Non-pigmented ciliary epithelial cell (primary cell): Measurements from ENCODE around the gene GPAT2.
"Not testable (repeated sequence)": the region's sequence is repeated elsewhere in the genome, so short reads cannot be mapped to it uniquely, and the experiment has no call there.

Experiments
- DNase-seq: peaks from one replicate; pipeline ENCODE4 v3.0.0-alpha.2; 2010; ENCODE audit warnings: low read depth

GPAT2 gene, protein sequence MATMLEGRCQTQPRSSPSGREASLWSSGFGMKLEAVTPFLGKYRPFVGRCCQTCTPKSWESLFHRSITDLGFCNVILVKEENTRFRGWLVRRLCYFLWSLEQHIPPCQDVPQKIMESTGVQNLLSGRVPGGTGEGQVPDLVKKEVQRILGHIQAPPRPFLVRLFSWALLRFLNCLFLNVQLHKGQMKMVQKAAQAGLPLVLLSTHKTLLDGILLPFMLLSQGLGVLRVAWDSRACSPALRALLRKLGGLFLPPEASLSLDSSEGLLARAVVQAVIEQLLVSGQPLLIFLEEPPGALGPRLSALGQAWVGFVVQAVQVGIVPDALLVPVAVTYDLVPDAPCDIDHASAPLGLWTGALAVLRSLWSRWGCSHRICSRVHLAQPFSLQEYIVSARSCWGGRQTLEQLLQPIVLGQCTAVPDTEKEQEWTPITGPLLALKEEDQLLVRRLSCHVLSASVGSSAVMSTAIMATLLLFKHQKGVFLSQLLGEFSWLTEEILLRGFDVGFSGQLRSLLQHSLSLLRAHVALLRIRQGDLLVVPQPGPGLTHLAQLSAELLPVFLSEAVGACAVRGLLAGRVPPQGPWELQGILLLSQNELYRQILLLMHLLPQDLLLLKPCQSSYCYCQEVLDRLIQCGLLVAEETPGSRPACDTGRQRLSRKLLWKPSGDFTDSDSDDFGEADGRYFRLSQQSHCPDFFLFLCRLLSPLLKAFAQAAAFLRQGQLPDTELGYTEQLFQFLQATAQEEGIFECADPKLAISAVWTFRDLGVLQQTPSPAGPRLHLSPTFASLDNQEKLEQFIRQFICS

DNA sequence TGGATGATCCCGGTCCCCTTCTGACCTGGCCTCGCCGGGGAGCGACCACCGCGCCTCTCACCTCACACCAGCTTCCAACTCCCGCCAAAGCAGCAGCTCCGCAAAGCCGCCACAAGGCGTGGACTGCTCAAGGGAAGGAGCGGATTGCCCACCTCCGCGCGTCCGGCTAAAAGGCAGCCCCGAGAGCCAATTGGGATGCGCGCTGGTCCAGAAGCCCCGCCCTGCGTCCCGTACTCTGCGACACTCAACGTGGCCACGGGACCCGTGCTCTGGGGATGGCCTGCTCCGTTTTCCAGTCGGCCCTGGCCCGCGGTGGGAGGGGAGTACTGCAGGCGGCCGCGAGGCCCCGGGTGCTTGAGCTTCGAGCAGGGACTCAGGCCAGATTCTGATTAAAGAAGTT is at the start of gene GPAT2:
TSS of gene GPAT2 (minus strand) at position 125 of the 400 bp plus-strand sequence. CDS start 2,557 bp downstream, outside the sequence.
- not testable (repeated sequence) for DNase-seq

DNA sequence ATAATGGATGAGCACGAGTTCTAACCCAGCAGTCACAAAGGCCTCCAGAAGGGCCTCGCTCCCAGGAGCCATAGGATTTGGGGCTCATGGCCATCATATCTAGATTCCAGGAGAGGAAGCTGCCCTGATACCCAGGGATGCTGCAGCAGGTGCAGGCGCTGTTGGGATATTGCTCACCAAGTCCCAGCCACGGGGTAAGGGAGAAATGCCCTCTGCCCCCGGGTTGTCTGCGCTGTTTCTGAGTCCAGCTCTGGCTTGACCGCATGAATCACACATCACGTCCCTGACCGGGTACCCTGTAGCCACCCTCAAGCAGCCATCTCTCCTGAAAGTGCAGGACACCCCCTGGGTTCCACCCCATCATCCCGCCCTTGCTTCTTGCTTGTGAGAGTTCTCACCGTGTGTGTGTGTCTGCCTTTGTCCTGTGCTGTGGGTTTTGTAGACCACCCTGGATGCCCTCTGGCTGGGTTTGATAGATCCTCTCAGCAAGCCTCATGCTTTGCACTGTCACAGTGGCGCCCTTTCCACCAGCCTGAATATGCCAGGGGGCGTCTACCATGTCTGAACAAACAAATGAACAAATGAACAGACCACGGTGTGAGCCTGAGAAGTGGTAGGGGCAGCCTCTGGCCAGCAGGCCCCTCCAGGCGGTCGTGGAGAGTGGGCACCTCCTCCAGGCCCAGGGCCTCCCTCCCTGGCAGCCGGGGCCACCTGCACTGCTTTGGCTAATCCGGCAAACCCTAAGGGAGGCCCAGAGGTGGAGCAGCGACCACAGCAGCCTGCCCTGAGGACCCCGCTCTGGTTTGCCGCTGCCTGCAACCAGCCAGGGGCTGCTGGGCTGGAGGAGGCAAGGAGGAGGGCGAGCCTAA is 49.5 kb upstream of the GPAT2 start:
- DNase-seq: no peak

DNA sequence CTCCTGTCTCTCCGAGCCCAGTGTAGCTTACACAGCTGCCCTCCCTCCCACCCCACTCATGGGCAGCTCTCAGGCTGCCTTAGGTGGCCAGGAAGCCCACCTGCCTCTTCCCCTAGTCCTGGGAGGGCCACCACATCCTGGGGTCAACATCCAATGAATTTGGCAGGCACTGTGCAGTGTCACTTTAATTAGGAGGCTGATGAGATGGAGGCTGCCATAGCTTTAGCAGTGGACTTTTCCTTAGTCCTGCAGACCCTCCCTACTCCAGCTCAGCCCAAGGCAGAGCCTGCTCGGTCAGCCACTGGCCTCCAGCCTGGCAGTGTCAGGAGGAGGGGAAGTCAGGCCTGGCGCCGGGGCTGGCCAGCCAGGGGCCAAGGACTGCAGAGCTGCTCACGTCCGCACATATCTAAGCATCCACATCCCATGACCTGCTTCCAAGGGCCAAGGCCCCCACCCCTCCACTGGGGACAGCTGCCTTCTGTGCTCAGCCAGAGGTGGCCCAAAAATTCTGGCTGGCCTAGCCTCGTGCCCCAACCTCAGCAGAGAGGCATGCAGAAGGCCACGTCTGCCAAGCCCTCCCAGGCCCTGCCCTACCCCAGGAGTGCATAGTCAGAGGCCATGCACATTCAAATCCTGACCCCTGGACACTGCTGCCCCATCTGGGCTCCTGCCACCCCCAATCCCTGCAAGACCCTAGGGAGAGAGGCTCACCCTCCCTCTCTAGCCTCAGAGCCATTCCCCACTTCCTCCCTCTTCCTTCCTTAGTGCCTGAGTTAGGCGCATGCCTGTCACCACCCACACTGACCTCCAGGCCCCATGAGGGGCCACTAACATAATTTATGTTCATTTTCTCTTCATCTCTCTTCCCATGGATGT is 48.6 kb upstream of the GPAT2 start:
- no peak for DNase-seq

DNA sequence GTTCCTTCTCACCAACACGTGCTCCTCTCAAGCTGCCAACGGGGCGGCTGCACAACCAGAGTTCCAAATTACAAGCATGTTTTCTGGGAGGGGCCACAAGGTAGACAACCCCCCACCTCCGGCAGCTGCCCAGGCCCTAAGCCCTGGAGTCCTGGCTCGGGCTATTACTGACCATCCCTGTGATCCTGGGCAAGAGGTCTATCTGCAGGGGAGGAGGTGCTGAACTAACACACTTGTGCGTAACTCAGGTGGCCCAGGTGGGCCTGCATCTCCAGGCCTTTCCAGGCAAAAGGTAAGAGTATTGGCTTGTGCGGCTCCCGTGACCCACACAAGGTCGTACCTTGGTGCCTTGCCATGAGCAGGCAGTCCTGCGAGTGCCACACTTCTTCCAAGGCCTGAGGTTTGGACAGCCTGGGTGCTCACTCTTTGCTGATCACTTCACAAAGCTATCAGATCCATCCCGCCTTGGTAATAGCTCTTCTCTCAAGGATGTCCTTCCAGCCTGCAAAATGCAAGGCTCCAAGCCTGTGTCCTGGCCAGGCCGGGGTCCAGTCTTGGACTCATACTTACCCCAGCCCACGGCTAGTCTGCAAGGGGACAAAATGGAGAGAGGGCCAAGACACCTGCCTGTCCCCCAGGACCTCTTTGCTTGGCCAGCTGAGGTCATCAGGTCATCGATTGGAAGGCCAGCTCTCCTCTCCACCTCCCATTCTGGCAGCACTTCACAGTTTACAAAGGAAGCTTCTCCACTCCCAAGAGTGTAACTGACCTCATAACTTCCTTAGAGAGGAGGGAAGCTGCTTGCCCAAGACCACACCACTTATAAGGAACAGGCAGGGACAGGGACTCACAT is 47.7 kb upstream of the GPAT2 start:
- no peak for DNase-seq

DNA sequence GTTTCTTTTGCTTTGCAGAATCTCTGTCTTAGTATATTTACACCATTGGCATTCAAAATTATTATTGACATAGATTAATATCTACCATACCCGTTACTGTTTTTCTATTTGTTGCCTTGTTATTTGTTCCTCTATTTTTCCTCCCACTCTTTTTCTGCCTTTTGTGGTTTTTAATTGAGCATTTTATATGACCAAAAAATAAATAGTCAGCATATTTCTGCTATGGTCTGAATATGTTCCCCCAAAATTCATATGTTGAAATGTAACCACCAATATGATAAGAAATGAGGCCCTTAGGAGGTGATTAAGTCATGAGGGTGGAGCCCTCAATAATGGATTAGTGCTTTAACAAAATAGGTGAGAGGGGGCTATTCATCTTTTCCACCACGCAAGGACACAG is 46.3 kb upstream of the GPAT2 start:
- DNase-seq: no peak

DNA sequence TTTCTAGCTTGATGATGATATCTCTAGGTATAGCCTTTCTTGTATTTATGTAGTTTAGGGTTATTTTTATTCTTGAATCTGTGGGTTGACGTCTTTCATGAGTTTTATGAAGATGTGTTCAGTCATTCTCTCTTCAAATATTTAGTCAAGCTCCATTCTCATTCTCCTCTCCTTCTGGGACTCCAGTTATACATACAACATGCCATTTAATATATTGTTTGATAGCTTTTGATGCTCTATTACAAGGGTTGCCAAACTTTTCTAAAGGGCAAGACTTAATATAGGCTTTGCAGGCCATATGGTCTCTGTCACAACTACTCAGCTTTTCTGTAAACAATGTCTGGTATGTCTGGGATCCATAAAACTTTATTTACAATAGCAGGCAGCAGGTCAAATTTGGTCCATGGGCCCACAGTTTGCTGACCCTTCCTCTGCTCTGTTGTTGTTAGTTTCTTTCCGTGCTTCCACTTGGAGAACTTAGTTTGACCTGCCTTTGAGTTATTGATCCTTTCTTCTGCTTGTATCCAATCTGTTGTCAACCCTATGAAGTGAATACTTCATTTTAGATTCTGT is 40.6 kb upstream of the GPAT2 start:
- no peak for DNase-seq

DNA sequence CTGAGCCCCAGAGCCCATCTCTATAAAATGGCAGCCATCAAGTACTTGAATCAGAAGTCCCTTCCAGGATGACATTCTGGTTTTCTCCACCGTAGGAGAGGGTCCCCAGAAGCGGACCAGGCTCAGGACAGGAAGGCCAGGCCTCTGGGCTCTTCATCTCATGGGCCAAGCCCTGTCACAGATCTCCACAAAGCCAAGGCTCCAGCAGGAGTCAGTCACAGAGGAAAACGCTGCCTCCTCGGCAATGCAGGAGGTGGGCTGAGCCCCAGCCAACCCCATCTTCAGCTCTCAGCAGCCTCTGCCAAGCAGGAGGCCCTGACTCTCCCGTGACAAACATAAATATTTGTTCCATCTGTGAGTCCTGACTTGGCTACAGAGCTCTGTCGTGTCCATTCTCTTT is 39.4 kb upstream of the GPAT2 start:
- no peak for DNase-seq

DNA sequence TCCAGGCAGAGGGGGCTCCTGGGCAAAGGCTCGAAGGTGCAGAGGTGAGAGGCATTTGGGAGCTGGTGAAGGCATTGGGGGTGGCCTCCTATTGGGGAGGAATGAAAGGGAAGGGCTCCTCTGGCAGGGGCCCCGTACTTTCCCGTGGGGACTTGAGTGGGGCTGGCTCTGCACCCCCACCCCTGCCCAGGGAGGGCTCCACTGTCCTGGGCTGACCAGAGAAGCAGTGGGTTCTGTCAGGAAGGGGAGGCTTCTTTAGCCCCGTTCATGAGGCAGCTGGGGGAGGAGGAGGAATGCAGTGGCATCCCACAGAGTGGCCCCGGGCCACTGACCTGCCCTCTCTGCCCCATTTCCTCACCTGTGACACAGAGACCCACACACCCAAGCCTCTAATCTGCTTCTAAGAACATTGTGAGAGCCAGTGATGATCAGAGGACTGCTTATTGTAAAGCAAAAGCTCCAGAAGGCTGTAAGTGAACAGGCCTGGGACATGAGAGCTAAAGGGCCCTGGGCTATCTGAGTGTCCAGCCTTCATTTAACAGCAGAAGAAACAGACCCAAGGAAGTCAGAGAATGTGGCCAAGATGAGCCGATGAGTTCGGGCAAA is 38.6 kb upstream of the GPAT2 start:
- no peak for DNase-seq

DNA sequence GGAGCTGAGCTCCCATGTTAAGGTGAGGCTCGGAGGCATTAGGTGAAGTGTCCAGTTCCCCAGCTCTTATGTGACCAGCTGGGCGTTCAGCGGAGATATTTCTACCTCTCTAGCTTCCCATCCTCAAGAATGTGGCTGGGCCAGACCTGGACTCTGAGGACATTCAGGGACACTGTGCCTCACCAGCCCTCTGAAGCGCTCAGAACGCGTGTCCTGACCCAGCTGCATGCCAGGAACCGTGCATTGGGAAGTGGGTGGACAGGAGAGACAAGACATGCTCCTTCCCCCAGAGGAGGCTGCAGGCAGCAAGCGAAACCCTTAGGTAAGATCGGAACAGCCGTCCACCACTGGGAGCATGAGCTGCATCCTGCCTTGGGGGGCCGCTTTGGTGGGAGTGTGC is 38.0 kb upstream of the GPAT2 start:
- no peak for DNase-seq

DNA sequence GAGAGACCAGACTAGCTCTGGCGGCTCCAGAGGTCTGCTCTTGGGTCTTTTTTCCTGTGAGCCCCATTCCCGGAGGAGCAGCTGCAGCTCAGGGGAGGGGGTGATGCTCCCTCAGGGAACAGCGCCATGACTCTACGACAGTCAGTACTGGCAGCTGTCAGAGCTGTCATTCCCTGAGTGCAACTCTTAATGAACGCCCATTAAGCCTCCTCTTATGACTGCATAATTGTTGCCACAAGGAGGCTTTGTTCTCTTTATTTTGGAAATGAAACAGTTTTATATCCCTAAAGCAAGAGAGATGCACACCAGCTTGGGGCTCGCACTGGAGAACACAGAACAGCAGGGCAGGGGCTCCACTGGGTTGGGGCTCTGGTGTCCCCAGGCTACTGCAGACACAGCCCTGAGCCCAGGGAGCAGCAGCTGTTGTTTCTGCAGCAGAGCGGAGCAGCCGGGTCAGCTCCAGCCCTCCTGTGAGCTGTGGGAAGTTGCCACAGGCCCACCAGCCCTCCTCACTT is 37.3 kb upstream of the GPAT2 start:
- not testable (repeated sequence) for DNase-seq

DNA sequence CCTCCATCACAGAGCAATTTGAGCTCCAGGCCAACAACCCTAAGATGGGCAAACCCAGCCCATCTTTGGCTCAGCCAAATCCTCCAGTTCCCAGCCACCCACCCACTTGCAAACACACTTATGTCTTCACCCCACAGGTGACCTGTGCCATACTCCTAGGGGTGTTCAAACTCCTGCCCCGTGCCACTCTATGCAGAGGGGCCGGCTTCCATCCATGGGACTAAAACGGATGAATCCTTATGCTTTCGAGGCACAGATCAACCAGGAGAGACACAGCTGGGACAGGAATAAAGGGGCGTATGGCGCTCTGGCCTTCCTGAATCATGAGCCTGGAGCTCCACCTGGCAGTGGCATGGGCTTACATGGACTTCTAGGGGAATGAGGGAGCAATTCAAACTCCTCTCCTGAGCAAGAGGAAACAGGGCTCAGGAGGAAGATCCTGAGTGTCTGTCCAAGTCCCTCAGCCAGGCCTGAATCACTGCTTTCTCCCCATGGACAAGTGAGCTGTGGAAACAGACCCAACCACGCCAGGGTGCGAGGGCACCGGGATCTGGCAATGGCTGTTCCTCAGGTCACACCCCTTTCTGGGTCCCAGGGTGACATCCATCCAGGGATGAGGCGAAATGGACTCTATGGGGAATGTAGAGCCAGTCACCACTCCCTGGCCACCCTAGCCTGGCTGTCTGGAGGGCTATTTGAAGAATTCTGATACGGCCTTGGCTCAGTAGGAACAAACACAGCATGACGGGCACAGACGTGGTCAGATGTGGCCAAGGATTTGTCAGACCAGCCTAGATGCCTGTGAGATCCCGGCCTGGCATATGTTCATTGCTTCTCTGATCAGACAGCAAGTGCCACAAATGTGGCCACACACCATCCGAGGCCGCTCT is 36.6 kb upstream of the GPAT2 start:
- DNase-seq: not testable (repeated sequence)

DNA sequence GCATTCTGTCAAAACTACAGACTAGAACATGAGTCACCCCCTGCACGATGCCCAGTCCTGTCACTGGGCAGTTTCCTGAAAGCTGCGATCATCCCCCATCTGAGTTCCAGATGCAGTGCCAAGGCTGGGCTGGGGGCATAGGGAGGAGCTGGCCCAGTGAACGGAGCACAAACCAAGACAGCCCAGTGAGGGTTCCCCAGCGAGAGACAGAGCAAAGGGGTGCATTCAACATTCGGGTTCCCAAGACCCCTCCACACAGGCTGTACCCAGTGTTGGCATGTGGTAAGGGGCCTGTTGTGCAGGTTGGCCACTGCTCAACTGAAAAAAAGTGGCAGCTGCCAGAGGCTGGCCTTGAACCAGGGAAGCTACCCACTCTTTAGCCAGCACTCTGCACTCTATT is 35.6 kb upstream of the GPAT2 start:
- not testable (repeated sequence) for DNase-seq

DNA sequence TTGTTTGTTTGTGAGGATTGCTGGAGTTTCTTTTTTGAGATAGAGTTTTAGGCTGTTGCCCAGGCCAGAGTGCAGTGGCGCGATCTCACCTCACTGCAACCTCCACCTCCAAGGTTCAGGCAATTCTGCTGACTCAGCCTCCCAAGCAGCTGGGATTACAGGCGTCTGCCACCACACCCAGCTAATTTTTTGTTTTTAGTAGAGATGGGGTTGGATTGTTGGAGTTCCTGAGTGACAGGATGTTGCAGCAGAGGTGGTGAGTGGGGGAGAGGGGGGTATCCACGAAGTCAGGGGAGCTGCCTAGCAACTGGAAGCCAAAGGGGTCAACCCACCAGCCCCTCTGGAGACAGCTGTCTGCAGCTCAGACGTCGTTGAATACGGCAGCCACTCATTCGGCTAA is 35.2 kb upstream of the GPAT2 start:
- DNase-seq: not testable (repeated sequence)

DNA sequence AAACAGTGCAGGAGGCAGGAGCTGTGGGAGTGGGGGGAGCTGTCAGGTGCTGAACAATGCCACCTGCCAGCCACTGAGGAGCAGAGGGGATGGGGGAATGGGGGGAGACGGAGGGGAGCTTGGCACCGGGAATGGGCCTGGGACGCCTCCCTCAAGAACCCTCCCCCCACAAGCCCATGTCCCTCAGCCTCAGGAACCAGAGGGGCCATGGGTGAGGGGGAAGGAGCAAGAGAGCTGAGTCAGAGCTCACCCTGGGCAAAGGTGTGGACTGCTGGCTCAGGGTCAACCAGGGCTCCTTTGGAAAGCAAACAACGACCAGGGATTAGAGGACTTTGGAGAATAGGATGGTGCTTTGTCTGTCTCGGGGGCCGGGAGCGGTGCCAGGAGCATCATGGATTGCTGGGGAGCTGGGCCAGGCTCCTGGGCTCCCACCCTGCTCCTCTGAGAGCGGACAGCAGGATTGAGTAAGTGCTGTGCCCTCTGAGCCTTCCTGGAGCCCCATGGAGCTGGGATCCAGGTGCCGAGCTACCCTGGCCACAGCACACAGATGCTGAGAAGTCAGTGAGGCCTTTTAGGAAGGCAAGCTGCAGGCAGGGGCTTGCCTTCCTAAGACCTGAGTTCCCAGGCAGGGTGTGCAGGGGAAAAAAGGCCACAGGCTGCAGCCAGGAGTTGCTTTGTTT is 33.3 kb upstream of the GPAT2 start:
- DNase-seq: not testable (repeated sequence)

DNA sequence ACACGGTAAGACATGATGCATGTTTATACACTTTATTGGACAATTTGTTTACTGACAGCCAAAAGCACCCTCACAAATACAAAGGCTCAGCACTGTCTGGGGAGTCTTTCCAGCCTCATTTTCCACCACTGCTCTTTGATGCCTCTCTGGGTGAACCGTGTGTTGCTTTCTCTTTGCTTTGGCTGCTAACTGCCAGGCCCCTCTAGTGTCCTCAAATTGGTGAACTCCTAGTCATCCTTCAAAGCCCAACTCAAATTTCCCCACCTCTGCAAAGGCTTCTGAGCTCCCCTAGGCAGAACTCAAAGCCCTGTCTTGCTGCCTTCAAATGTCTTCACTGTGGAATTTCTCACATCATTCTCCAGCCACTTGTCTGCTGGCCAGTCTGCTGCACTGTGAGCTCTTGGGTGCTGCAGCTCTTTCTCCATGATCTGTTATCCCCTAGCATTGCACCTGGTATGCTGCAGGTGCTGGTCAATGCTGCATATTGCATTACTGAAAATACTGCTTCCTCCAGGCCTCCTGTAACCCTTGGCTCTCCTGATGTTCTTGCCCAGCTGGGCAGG is 32.5 kb upstream of the GPAT2 start:
- DNase-seq: not testable (repeated sequence)

DNA sequence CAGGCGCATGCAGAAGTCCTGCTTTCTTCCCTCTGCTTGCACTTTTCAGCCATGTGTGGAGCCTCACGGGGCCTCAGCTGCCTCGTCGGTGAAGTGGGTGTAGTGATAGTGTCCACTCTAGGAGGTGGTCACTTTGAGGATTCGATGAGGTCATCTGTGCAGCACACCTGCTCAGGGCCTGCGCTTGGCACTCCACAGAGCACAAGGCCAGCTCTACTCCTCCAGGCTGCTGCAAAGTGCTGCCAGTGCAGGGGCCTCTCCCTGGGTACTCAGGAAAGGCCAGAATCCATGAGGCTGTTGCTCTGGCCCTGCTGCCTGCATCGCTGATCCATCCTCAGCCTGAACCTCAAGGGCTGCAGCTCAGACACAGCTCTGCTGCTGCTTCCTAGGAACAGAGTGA is 31.8 kb upstream of the GPAT2 start:
- DNase-seq: not testable (repeated sequence)

DNA sequence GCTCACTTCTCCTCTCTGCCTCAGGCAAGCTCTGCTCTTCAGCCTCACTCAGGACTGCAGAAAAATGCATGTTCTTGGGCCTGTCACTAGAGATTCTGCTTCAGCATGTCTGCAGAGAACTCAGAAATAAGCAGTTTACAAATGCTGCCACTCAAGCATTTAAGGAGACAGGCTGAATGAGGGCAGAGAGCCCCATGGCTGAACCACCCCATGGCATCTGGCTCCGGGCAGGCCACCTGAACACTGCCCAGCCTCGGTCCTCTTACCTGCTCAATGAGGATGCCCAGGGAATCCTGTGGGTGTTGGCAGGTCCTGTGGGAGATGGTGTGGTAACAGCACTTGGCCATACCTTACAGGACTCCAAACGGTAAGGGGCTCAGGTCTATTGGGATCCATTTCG is 31.2 kb upstream of the GPAT2 start:
- not testable (repeated sequence) for DNase-seq
